H1 (cell line): ENCODE data around the gene NIM1K.

Experiments used
- NRF1 ChIP-seq: IDR thresholded peaks from 2 replicates; pipeline ENCODE4 v1.6.1; 2011; ENCODE audit warnings: mild to moderate bottlenecking, low read depth, low read length, improper control_type of control experiment
- TF ChIP-seq, protein P1 (sequence below), 3 experiments: IDR thresholded peaks; 1 replicate in 2 of 3; 2 replicates in 1 of 3; pipeline versions ENCODE4 v1.5.1 to v1.6.1; 2011; ENCODE audit warnings: low read length in 3 of 3, mild to moderate bottlenecking in 3 of 3, inconsistent platforms in 2 of 3, low read depth in 1 of 3, moderate library complexity in 1 of 3; ENCODE audit not compliant: insufficient read depth in 1 of 3; ENCODE audit errors: control extremely low read depth in 1 of 3

- TF ChIP-seq, protein P1, sequence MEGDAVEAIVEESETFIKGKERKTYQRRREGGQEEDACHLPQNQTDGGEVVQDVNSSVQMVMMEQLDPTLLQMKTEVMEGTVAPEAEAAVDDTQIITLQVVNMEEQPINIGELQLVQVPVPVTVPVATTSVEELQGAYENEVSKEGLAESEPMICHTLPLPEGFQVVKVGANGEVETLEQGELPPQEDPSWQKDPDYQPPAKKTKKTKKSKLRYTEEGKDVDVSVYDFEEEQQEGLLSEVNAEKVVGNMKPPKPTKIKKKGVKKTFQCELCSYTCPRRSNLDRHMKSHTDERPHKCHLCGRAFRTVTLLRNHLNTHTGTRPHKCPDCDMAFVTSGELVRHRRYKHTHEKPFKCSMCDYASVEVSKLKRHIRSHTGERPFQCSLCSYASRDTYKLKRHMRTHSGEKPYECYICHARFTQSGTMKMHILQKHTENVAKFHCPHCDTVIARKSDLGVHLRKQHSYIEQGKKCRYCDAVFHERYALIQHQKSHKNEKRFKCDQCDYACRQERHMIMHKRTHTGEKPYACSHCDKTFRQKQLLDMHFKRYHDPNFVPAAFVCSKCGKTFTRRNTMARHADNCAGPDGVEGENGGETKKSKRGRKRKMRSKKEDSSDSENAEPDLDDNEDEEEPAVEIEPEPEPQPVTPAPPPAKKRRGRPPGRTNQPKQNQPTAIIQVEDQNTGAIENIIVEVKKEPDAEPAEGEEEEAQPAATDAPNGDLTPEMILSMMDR (IDR thresholded peaks at IDR 0.05; ENCODE audit: control extremely low read depth in 1 of 3, insufficient read depth in 1 of 3, low read depth in 1 of 3, low read length in 3 of 3) = no peak
- no peak for TF ChIP-seq NRF1
Measured at GRCh38 chr5:43150075-43150474, 42.0 kb upstream of the NIM1K start.
